HL-60/S4 (cell line): ENCODE results near the gene TMEM69.
"Not testable (repeated sequence)": the region's sequence is repeated elsewhere in the genome, so short reads cannot be mapped to it uniquely, and the experiment has no call there.

Source experiments
- in situ Hi-C: fragments of 300-500 bp; cut with MboI; formaldehyde crosslinking; loops from 2 replicates; pipeline ENCODE4 v1.14.3; 2022; ENCODE audit warnings: low sequenced_read_pairs

TMEM69 gene

DNA sequence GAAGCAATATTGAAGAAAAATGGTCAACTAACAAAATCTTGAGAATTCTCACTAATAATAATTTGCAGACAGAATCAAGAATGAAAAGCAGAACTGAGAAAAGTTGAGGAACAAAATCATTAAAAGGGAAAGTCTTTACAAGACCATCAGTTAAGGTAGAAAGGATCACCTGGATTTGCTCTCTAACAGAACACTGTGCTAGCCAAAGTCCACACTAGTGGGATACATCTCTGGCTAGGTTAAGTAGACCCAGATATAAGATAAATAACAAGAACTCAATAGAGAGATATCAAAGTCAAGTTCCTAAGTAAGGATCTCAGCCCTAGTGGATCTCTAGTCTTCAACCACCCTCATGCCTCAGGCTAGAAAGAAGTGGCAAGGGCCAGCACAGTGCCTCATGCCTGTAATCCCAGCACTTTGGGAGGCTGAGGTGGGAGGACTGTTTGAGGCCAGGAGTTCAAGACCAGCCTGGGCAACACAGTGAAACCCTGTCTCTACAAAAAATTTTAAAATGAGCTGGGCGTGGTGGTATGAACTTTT is 42.9 kb downstream of the TMEM69 start:
- in situ Hi-C loops = no loop called here

DNA sequence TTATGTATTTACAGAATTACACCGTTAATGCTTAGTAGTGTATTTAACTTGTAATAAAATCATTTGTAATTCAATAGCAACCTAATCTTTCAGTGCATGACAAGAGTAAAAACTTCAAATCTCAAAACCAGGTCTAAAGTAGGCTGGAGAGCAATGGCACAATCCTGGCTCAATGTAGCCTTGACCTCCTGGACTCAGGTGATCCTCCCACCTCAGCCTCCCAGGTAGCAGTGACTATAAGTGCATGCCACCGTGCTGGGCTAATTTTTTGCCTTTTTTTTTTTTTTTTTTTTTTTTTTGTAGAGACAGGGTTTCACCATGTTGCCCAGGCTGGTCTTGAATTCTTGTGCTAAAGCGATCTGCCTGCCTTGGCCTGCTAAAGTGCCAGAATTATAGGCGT is 51.2 kb downstream of the TMEM69 start:
- in situ Hi-C loops = no loop called here

DNA sequence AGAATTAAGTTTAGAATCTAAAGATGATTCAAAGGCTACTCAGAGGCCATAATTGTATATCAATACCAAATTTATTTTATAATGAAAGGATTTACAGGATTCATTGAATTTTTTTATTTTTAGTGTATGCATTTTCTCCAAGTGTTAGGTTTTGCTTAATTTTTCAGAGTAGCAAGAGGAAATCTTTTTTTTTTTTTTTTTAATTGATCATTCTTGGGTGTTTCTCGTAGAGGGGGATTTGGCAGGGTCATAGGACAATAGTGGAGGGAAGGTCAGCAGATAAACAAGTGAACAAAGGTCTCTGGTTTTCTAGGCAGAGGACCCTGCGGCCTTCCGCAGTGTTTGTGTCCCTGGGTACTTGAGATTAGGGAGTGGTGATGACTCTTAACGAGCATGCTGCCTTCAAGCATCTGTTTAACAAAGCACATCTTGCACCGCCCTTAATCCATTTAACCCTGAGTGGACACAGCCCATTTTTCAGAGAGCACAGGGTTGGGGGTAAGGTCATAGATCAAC is 51.7 kb downstream of the TMEM69 start:
- in situ Hi-C loops = not testable (repeated sequence)
